ENCODE measurements around the gene RNF227. TPM values are rescaled to one million over a fixed set of nuclear protein-coding genes. Genes with fewer than 3 reads are reported as not detected.

The RNF227 gene
- total and polyA plus RNA-seq, 10 of the 15 experiments (the other 5 are each of a cell fraction or from before 2014, with no cell fraction given), result 0.49 to 5.0 (median 1.3) TPM

DNA sequence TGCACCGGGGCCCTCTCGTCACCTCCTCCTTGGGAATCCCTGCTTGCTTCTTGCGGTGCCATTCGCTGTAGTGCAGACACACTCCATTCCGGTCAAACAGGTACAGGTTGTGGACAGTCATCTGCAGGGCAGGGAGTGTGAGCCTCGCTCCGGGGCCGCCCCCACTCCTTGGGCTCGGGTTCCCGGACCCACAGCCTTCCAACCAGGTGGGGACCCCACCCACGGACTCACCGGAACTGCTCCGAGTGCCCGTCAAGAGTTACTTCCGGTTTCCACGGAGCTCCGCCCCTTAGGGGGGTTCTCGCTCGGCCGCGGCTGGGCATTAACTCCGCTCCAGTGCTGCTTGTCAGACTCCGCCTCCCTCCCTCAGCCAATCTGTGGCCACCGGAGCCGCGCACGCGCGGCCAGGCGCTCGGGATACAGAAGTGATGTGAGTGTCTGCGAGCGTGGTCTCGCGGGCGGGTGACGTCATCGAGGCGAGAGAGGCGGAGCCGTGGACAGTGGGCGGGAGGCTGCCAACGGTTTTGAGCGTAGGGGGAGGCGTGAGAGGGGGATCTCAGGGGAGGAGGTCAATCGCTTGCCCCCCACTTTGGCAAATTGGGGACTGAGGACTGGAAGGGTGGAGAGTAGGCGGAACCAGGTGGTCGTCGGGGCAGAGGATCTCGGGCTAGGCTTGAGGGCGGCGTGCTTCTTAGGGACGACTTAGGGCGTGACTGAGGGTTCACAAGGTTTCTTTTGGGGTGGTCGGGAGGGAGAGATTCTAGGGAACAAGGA lies 15.8 kb upstream of the RNF227 start, which contains the start of the genes CNTROB and TRAPPC1 (continued):
- TF ChIP-seq, protein P1, sequence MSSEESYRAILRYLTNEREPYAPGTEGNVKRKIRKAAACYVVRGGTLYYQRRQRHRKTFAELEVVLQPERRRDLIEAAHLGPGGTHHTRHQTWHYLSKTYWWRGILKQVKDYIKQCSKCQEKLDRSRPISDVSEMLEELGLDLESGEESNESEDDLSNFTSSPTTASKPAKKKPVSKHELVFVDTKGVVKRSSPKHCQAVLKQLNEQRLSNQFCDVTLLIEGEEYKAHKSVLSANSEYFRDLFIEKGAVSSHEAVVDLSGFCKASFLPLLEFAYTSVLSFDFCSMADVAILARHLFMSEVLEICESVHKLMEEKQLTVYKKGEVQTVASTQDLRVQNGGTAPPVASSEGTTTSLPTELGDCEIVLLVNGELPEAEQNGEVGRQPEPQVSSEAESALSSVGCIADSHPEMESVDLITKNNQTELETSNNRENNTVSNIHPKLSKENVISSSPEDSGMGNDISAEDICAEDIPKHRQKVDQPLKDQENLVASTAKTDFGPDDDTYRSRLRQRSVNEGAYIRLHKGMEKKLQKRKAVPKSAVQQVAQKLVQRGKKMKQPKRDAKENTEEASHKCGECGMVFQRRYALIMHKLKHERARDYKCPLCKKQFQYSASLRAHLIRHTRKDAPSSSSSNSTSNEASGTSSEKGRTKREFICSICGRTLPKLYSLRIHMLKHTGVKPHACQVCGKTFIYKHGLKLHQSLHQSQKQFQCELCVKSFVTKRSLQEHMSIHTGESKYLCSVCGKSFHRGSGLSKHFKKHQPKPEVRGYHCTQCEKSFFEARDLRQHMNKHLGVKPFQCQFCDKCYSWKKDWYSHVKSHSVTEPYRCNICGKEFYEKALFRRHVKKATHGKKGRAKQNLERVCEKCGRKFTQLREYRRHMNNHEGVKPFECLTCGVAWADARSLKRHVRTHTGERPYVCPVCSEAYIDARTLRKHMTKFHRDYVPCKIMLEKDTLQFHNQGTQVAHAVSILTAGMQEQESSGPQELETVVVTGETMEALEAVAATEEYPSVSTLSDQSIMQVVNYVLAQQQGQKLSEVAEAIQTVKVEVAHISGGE (CRISPR knock-in tag; IDR thresholded peaks at IDR 0.05), result no peak
- TF ChIP-seq, protein P2, sequence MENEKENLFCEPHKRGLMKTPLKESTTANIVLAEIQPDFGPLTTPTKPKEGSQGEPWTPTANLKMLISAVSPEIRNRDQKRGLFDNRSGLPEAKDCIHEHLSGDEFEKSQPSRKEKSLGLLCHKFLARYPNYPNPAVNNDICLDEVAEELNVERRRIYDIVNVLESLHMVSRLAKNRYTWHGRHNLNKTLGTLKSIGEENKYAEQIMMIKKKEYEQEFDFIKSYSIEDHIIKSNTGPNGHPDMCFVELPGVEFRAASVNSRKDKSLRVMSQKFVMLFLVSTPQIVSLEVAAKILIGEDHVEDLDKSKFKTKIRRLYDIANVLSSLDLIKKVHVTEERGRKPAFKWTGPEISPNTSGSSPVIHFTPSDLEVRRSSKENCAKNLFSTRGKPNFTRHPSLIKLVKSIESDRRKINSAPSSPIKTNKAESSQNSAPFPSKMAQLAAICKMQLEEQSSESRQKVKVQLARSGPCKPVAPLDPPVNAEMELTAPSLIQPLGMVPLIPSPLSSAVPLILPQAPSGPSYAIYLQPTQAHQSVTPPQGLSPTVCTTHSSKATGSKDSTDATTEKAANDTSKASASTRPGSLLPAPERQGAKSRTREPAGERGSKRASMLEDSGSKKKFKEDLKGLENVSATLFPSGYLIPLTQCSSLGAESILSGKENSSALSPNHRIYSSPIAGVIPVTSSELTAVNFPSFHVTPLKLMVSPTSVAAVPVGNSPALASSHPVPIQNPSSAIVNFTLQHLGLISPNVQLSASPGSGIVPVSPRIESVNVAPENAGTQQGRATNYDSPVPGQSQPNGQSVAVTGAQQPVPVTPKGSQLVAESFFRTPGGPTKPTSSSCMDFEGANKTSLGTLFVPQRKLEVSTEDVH (IDR thresholded peaks at IDR 0.05; ENCODE audit: low read depth, partially characterized antibody), result no peak
- TF ChIP-seq NRF1 (conservative IDR thresholded peaks at IDR 0.05; ENCODE audit: low read depth, low read length) (peak; percentile 90), E4F1 (IDR thresholded peaks at IDR 0.05; ENCODE audit: borderline replicate concordance, partially characterized antibody) (peak; percentile 42), EZH2 (IDR thresholded peaks at IDR 0.05; ENCODE audit: borderline replicate concordance, control insufficient read depth, low read depth, low read length) (no peak), SMARCA5 (IDR thresholded peaks at IDR 0.05) (no peak), CHD4 (IDR thresholded peaks at IDR 0.05) (no peak), MEF2B (IDR thresholded peaks at IDR 0.05; ENCODE audit: partially characterized antibody, poor library complexity, severe bottlenecking) (peak; percentile 58), ZNF384 (IDR thresholded peaks at IDR 0.05; ENCODE audit: borderline replicate concordance, low read depth, low read length) (no peak), NFYA (IDR thresholded peaks at IDR 0.05; ENCODE audit: borderline replicate concordance, low read depth, low read length) (no peak), NR2F1 (conservative IDR thresholded peaks at IDR 0.05) (peak; percentile 74), ATF7 (IDR thresholded peaks at IDR 0.05; ENCODE audit: low read depth) (peak; percentile 100), CEBPB (IDR thresholded peaks at IDR 0.05; ENCODE audit: borderline replicate concordance in 1 of 2, low read depth in 2 of 2, low read length in 2 of 2) (no peak), NR2C1 (IDR thresholded peaks at IDR 0.05) (peak; percentile 73; the same call in 1 of the 2 replicates), ZNF592 (IDR thresholded peaks at IDR 0.05) (no peak), ZNF217 (IDR thresholded peaks at IDR 0.05) (no peak)

Data from GM12878 (cell line).